Astrocyte of the hippocampus (primary cell): ENCODE data around the gene CAP1.
"Not testable (repeated sequence)": the region's sequence is repeated elsewhere in the genome, so short reads cannot be mapped to it uniquely, and the experiment has no call there.

Source experiments
- DNase-seq: peaks from one replicate; pipeline ENCODE4 v3.0.0; 2011; ENCODE audit warnings: low read depth, low spot score

Gene CAP1

DNA sequence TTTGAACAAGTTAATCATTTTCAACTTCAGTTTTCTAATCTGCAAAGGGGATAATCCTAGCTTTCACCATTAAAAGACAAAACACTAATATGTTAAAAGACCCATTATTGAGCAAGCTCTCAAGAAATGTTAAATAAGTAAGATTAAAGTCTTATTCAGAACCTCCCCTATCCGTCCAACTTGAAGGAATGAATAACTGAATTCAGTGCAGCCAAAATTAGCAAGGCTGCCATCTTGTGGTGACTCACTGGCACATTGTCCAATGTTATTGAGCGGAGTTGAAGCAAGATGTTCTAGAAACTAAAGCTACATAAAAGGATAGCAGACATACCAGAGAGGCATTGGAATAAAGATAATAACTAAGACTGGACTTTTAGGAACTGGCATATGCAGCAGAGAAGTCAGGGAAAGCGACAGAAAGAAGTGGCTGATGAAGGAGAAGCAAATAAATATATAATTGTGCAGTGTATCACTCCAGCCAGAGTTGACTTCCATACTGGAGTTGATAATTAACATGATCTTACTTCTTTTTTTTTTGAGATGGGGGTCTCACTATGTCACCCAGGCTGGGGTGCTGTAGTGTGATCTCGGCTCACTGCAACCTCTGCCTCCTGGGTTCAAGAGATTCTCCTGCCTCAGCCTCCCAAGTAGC, 8.2 kb upstream of the CAP1 start:
- DNase-seq: peak; percentile 84

DNA sequence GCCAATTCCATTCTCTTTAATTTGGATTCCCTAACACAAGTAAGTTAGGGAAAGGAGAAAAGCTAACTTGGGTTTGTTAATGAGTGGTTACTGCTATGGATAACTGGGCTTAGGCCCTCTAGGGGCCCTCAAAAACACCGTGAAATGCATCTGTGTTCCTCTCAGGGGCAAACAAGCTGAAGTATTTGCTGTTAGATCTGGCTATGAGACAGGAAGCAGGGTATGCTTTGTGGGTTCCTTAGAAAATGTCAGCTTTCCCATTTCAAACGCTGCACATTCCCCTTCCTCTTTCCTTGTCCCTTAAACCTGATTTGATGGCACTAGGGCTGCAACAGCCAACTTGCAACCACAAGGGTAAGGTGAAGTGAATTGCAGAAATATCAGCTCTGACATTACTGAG, 5.7 kb upstream of the CAP1 start:
- no peak for DNase-seq

DNA sequence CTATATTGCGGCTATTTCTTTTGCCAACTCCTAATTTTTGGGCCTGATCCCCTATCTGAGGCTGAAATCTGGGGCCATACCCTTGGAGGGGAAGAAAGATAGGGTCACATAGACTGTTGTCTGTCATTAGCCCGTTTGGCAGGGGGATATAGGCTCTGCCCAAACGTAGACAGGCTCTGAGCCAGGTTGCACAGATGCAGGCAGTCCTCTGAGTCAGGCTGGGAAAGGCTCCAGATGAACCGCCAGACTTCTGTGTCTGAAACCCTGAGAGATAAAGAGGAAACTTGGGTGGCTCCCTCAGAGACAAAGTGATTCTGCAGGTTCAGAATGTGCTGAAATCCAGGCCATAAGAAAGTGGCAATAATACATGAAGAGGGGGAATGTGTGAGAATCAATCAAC, 4.0 kb upstream of the CAP1 start:
- DNase-seq: peak; percentile 91

DNA sequence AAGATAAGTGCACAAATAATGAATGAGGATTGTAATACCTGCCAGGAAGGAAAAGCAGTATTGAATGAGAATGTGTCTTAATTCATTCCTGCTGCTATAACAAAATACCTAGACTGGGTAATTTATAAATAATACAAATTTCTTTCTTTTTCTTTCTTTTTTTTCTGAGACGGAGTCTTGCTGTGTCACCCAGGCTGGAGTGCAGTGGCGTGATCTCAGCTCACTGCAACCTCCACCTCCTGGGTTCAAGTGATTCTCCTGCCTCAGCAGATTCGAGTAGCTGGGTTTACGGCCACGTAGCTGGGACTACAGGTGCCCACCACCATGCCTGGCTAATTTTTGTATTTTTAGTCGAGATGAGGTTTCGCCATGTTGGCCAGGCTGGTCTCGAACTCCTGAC, 3.3 kb upstream of the CAP1 start:
- DNase-seq: not testable (repeated sequence)

DNA sequence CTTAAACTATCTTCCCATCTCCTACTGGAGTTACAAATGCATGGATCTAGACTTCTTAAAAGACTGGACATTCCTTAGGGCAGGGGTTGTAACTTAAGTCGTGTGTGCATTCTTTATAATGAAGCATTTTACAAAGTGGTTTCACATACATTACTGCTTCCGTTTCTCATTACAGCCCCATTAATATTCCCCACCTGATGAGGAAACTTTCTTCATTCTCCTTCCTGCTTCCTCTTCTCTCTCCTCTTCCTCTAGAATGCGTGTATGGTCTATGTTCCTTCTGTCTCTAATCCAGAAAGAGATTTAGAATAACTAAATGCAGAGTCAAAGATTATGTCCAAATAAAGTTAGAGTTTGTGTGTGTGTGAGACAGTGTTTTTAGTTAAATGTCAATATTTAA, 1.8 kb upstream of the CAP1 start:
- no peak for DNase-seq

DNA sequence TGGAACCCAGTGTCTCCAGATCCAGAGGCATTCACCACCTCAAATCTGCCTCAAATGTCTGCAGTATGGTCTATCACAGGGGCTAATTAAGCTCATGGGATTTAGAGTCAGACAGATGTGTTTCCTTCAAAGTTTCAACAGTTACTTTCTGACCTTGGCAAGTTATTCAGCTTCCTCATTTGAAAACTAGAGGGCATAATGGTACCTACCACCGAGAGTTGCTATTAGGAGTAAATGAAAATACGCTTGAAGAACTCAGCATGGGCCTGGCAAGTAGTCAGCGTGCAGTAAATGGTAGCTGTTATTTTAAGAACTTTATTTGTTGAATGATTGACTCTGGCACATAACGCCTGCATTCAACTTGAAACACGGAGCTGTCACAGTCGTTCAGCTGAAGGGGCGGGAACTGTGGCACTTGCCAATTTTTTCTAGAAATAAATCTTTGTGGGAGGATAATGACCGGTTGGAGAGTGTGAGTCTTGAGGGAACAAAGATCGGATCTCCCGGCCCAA, 1.2 kb upstream of the CAP1 start:
- no peak for DNase-seq

DNA sequence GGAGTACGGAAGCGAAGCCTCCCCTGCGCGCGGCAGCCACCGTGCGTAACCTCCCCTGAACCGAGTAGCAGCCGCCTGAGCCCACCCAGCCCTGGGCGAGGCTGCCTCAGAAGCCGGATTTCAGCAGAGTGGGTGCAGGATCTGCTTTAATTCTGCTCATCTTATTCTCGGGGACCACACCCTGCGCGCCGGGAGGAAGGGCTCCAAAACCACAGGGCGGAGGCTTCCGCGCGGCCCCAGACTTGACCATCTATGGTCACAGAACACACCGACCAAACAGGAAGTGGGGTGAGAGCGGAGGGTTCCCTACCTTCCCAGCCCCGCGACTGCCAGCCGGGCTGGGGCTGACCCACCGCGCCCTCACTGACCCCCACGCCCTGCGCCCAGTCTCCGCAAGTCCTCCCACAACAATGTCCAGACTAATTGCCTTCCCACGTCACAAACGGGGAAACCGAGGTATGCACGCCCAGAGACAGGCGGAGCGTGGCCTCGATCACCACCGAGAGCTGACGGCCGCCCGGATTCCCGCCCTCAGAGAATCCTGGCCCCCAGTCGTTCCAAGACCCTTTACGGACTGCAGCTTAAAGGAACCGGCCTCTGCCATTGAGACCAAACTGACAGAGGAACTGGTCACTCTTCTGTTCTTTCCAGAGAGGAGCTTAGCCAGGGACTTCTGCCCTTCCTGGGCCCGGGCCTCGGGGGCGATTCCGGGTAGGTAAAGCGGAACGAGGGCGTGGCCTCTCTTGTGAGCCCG, 595 bp upstream of the CAP1 start:
- peak; percentile 93 for DNase-seq

DNA sequence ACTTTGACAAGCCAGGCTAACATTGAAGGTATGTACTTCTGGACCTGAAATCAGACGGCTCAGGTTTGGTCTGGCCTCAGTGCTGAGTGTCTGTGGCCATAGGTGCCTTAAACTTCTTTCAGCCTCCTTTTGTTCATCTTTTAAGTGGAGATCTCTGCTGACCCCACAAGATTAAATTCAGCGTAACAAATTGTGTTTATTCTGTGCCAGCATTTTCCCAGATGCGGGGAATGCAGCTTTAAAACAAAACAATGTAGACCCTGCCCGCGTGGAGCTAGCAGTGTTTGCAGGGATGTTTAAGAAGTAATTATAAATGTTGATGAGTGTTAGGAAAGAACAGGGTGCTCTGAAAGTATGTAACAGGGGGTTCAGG, 923 bp downstream of the CAP1 start:
- no peak for DNase-seq

DNA sequence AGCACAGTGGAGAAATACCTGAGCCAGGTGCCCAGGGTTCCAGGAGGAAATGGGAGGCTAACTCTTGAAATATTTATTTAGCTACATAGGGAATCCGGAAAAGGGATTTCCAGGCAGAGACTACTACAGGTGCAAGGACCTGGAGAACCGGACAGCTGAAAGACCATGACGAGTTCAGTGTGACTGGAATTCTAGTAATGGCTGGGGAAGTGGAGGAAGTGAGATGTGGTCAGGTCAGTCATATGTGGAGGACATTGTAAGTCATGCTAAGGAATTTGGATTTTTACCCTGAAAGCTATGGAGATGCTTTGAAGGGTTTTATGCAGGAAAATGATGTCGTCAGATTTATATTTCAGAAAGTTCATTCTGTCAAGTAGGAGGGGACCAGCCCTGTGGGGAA, 1.8 kb downstream of the CAP1 start:
- peak; percentile 27 for DNase-seq

DNA sequence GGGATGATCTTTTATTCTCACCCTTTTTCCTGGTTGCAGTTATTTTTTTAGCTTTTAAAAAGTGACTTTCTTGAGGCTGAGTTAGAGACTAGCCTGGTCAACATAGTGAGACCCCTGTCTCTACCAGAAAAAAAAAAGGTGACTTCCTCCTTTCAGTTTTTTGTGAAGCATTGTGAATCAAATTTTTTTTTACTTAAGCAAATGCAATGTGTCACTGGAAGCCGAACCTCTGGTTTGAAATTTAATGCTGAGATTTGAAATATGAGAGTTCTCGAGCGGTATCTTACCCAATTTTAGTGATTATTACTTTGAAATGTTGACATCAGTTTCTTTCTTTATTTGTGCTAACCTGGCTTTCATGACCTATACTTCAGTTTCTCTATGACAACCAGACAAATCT, 3.6 kb downstream of the CAP1 start:
- no peak for DNase-seq

DNA sequence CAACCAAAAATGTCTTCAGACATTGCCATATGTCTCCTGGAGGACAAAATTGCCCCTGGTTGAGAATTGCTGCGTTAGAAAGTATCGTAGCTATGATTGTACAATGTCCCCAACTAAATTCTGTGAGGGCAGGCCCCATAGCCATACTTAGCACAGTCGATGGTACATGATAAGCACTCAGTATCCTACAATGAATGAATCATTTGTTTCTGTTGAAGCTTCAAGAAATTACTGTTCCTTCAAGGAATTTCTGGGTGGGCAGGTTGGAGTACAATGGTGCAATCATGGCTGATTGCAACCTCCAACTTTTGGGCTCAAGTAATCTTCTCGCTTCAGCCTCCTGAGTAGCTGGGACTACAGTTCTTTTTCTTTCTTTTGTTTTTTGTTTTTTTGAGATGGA, 4.7 kb downstream of the CAP1 start:
- no peak for DNase-seq

DNA sequence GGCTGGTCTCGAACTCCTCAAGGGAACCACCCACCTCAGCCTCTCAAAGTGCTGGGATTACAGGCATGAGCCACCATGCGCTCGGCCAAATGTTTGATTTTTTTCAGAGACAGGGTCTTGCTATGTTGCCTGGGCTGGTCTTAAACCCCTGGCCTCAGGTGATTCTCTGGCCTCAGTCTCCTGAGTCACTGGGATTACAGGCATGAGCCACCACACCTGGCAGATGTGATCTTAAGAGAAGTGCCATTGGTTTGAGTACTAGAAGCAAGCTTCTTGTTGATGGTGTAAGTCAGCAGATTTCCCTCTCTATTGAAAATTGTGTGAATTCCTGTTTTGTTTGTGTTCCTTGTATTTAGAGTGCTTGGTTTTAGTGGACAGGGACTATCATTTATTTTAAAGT, 5.2 kb downstream of the CAP1 start:
- DNase-seq: no peak

DNA sequence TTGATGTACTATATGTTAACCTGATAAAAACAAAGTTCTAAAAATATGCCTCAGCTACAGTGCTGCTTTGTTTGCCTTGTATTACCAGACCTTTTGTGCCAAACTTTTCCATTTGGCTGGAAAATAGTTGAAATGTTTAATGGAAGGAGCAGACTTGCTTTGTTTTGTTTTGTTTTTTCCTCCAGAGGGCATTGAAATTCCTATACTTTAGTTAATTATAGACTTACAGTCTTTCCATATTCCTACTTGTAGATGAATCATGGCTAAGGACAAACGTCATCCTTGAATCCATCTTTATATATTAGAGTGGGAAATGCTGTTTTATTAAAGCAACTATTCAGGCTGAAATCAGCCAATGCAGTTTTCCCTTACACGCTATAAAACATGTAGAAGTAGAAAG, 6.7 kb downstream of the CAP1 start:
- DNase-seq: no peak

DNA sequence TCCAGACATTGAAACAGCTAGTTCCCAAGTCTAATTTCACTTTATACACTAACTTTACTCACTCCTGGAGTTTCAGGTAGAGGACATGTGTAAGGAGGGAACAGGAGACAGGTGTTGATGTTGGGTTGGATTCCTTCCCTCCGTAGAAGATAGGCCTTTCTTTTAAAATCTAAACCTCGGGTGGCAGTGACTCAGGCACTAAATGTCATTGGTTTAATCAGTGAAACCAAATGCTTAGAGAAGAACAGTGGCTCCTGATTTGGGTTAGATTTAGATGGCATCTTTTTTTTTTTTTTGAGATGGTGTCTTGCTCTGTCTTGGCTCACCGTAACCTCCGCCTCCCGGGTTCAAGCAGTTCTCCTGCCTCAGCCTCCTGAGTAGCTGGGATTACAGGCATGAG, 7.2 kb downstream of the CAP1 start:
- no peak for DNase-seq

DNA sequence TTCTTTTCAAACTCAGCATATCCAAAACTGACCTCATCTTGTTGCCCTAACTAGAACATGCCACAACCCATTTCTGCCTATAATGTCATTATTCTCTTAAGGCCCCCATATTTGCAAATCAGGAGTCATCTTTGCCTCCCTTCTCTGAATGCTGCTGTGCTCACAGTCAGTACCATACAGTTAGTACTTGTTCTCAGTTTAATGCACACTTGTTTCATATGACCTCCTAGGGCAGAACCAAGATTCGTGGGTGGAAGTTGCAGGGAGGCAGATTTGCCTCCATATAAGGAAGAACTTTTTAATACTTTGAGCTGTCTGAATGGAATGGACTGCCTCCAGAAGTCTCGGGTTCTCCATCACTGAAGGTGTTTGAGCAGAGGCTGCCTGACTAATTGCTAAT, 9.2 kb downstream of the CAP1 start:
- peak; percentile 56 for DNase-seq

DNA sequence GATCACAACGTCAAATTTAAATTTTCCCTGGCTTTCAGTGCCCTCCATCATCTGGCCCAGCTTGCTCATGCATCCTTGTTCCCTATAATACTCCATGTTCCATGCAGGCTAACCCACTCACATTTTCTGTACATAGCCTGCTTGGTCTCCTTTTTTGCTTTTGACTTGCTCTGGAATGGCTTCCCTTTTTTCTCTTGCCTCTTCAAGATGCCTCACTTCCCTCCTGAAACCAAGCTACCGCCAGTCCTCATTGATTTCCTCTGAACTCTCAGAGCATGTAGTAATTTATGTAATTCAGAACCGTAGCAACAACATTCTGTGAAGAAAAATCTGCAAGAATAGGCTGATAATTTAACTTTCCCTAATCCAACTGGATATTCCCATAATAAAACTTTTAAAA, 10.3 kb downstream of the CAP1 start:
- no peak for DNase-seq

DNA sequence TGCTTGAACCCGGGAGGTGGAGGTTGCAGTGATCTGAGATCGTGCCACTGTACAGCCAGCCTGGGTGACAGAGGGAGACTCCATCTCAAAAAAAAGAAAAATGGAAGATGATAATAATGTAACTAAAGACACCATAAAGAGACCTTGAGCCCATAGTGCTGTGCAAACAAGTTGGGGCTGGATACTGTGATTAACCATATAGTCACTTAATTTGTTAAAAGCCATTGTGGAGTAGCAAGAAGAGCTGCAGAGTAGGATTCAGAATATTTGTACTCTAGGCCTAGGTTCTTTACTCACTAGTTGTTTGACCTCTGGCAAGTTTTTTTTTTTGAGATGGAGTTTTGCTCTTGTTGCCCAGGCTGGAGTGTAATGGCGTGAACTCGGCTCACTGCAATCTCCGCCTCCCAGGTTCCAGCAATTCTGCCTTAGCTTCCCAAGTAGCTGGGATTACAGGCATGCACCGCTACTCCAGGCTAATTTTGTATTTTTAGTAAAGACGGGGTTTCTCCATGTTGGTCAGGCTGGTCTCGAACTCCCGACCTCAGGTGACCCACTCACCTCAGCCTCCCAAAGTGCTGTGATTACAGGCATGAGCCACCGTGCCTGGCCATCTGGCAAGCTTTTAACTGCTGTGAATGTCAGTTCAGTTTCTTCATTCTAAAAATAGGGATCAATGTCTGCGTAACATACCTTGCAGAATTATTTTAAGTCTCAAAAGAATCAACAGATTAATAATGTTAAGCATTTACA, 12.8 kb downstream of the CAP1 start:
- DNase-seq: no peak

DNA sequence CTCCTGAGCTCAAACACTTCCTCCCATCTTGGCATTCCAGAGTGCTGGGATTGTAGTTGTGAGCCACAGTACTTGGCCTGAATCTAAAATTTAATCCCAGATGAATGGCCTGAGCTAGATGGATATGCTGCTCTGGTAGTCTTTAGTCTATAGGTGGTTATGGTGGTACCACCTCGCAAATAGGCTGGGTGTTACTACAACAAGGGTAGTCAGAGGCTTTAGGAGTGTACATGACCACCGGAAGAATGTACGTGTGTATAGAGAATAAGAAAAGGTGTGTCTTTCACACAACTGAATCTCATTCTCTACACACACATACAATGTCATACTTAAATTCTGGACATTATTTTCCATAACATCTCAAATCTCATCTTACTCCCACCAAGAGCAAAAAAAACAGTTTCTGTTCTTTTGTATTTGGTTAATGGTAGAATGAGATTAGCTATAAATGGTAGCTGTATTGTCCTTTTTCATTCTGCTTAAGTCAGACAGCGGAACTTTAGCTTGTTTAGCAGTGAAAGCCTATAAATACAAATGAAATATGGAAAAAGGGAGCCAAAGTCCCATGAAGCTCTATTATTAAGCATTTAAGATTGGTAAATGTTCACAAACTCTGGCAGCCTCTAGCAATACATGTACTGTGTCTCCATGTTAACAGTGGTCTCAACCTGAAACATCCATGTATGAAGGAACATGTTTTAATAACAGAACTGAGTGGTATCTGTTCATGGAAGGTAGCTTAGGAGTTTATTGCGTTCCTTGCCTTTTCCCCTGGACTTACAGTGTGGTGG, 16.2 kb downstream of the CAP1 start:
- DNase-seq: no peak

DNA sequence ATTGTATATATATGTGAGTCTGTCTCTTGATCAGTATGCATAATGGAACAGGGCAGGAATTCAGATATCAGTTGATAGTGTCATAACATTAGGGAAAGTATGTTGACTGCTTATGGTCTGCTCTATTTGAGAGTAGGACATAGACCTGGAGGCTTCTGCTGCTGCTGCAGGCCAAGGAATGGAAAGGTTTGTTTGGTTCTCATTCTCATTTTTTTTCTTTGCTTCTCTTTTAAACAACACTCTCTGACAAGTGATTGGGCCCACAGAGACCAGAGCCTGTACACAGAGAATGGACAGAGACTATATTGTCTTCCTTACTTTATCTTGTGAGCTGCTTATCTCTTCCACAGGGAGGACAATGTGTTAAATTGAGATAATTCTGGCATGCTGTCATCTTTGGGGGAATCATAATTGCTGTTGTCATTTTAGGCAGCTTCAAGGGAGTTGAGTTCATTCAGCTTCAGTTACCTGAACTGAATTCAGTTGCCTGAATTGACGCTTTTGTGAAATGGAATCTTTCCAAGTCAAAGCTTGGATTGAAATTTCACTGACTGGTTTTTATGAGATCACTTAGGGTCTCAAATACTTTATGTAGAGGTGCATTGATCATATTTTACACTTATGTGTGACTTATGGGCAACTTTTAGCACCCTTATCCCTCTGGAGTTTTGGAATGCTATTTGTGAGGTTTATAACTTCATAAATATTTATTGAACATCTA, 16.9 kb downstream of the CAP1 start:
- no peak for DNase-seq

DNA sequence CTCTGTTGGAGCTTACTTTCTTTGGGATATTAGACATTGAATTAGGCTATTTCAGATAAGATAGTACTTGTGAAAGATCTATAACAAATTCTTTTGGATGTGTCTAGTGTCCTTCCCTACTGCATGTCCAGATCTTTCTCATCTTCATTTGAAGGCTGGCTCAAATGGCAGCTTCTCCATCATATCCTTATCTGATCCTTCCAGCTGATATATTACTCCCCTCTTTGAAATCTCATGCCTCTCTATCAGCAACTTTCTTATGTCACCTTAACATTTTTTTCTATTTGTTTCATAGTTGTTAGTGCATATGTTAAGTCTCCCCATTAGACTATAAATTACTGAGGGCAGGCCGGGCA, 17.5 kb downstream of the CAP1 start:
- DNase-seq: no peak
